HG03103 (cell line): ENCODE data around the gene MED27.

Source experiments
- ATAC-seq: cut with Tn5 transposase; IDR thresholded peaks from one replicate; pipeline ENCODE4 v1.9.1; 2021; ENCODE audit warnings: low read depth; ENCODE audit not compliant: unreplicated experiment

The MED27 gene

DNA sequence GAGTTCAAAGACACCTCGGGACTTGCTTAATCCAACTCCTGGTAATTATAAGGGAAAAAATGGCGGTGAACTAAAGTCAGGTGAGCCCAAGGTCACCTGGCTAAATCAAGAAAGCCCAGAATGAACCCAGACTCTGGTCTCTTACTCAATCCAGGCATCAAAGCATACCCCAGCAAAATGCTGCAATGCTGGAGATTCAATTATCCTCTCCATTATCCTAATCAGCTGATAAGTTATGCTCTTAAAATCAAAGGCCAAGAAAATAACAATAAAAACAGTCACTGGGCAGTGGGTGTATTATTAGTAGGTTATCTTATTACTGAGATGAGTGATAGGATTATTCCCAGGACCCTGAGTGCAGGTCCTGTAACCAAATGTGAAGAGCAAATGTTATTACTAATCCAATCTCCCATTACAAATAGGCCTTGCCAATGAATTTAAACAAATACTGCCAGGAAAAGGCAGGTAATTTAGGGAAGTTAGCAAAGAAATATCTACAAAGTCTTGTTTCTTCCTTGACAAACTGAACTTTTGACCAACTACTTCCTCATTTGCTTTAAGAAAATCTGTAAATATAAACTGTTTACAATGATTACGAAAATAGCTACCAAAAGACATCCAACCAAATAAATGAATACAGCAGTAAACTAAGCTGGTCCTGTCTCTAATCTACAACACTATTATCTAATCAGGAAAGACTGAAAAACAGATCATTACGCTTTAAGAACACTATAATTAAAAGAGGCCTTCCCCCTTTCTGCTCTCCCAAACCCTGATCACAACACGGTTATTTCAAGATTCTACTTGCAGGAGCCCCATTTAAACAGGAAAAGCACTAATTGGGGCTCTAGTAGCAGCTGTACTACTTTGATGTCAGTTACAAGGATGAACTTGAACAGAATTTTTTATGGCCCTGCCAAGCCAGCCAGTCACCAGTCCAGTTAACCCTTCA lies 103.2 kb downstream of the MED27 start:
- ATAC-seq = no peak

GRCh38 chr9:131972889-131973288 lies 106.8 kb downstream of the MED27 start:
- no peak for ATAC-seq

DNA sequence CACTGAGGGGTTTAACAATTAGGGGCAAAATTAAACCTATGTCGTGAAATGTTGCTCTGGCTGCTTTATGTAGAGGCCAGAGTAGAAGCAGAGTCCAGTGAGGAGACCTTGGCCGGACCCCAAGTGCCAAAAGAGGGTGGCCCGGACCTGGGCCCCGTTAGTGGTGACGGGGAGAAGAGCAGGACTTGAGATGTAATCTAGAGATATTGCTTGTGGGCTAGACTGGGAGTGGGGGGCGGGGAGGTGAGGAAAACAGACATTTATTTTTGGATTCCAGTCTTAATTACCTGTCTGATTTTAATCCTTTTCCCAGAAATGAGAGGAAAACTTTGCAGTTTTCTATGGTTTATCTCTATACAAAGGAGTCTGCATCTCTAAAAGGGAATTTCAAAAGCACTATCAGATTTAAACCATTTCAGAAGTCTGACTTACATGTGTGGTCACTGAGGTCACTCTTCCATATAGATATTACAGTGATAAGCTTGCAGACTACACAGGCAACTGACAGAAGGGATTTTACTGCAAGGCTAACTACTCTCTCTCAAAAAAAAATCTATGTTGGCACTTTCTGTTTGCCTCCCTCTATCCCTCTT lies 108.1 kb downstream of the MED27 start:
- ATAC-seq = no peak

DNA sequence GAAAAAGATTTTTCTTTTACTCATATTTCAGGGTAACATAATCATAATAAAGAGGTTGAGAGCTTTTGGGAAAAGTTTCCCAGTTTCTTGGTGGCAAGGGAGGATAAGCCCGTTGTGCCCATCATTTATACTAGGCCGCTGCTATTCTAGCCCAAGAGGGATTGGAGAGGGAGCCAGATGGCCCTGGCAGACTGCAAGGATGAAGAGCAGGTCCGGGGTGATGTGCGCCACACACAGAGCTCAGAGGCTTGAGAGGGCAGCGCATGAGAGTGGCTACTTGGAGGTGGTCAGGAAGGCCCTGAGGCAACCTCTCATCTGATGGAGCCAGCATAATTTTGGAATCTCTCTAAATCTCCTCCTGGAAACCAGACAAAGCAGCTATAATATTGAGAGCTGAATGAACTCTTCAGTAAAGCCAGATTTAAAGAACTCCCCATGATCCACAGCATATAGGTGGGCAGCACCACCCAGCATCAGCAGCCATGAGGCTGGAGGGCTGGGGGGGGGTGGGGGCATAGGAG lies 110.1 kb downstream of the MED27 start:
- ATAC-seq = no peak

GRCh38 chr9:131968632-131969031 lies 111.0 kb downstream of the MED27 start:
- ATAC-seq = no peak

DNA sequence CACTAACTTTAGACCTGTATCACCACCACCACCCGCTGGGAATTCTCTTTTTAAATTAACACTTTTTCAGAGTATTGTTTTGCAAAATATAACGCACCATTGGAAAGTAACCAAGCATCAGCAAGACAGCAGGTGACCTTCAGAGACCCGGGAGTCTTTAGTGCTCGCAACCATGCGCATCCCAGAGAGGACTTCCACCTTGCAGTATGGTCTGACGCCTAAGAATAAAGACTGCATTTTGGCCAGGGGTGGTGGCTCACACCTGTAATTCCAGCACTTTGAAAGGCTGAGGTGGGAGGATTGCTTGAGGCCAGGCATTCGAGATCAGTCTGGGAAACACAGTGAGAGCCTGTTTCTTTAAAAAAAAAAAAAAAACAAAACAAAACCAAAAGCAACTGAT lies 113.8 kb downstream of the MED27 start:
- ATAC-seq = no peak

GRCh38 chr9:131965103-131965502 lies 114.6 kb downstream of the MED27 start:
- ATAC-seq = no peak

- no peak for ATAC-seq
Observed at GRCh38 chr9:131963072-131964030, 116.3 kb downstream of the MED27 start.

DNA sequence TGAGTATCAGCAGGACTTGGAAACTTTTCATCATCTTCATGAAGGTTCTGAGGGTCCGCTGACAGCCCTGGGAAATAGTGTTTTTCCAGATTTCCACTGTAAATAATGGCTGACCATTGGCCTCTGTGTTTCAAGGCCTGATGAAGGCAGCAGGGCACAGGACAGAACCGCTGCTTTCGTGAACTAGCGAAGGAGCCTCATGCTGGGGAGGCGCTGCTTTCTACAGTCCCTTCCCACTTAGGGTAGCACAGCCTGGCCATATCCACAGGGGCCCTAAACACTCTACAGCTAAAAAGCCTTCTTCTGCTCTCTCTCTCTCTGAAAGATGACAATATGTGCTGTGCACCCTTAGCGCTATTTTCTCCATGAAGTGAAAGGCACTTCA lies 118.2 kb downstream of the MED27 start:
- ATAC-seq = no peak

DNA sequence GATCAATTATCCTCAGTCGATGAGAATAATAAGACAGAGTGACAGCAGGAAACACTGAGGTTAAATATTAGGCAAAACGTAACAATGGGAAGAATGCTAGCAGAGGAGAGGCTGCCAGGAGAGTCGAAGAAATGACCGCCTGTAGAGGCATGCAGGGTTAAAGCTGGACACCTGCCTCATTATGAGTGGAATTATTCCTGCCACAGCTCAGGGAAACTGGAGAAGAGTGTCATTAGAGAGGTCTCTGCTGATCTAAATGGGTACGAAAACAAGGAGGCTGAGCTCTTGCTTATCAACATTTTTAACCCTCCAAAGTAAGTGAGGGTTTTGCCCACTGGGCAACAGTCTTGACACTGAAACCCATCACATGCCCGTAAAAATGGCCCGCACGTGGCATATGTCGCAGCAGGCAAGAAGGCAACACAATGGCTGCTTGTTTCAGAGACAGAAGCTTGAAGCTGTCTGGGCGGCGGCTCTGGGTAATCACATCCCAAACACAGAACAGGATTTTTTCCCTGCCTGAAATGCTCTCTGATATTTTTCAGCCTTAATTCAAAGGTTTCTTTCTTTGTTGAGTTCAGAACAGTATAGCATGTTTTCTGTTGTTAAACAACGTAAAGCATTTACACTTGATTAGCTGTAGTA lies 118.7 kb downstream of the MED27 start:
- no peak for ATAC-seq

- no peak for ATAC-seq
Observed at GRCh38 chr9:131960311-131960710, 119.4 kb downstream of the MED27 start.

DNA sequence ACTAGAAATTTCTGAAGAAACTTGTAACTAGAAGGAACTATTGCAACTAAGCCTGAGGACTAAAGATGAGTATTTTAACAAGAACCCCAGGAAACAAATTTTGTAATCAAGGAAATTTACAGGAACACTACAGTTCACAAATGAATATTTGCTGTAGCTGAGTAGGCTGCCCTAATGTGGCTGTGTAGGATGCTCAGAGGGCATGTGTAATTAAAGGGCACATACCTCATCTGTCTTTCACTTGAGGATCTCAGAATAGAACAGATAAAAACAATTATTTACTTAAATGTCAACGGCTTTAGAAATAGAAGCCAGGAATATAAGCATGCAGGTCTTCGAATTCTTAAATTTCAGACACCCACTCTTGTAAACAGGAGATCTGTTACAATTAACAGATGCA lies 119.8 kb downstream of the MED27 start:
- ATAC-seq = no peak

DNA sequence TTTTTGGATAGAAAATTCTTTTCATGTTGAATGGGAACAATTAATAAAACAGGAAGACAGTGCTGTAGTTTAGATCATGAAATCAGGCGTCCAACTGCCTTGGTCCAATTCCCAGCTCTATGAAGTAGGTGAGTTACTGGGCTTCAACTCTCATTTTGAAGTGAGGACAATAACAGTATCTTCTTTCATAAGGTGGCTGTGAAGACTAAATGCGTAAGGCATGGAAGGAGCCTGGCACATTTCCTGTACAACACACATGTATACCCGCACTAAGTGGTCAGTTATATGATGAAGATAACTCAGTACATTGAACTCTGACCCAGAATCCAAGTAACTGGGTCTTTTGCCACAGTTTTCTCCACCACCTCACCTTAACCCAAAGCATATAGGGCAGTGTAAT lies 120.6 kb downstream of the MED27 start:
- ATAC-seq = no peak

GRCh38 chr9:131954299-131954698 lies 125.4 kb downstream of the MED27 start:
- ATAC-seq = no peak

DNA sequence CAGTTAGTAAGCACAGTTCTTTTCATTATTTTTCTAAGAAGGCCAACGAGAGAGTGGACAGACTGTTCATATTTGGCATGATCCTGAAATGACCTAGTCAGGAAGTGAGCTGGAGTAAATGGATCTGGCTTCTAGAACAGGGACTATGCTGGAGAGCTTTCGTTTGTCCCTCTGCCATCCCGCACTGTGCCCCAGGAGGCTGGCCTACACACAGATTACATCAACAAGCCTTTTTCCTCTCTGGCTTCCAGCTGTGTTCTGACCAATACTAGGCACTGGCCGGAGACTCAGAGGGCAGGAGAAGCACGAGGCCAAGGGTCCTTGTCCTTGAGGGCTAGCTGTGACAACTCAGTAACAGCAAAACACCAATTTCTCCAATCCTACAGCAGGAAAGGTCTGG lies 127.8 kb downstream of the MED27 start:
- no peak for ATAC-seq

DNA sequence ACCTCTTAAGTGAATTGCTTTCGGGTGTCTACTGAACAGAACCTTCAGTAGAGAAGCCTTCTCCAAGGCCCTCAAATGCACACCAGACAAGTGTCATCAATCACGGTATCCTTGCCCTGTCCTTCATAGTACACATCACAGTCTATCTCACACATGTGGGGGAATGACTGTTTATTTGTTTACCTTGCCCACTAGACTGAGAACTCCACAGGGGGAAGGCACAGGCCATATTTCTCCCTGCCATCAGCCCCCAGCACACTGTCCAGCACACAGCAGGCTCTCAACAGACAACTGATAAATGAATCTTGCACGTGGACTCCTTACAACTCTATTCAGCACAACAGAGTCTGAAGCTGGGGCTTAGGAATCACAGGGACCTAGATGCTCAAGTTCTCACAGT lies 128.5 kb downstream of the MED27 start:
- no peak for ATAC-seq

DNA sequence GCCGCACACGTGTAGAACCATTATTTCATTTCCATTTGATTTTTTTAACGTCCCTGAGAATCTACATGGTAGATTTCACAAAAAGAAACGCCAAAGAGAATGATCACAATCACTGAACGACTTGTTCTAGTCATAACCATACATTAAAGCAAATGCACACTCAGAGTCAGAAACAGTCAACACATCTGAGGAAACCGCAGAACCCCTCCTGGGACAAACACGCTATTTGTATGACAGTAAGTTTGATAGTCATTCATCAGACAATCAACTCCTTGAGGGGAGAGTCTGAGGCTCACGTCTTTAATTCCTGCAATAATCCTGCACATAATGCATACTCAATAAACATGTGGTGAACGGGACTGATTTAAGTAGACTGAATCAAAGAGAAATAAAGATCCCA lies 129.2 kb downstream of the MED27 start:
- no peak for ATAC-seq

GRCh38 chr9:131946180-131946579 lies 133.5 kb downstream of the MED27 start:
- ATAC-seq = no peak

- ATAC-seq = no peak
Observed at GRCh38 chr9:131943351-131943841, 136.3 kb downstream of the MED27 start.

DNA sequence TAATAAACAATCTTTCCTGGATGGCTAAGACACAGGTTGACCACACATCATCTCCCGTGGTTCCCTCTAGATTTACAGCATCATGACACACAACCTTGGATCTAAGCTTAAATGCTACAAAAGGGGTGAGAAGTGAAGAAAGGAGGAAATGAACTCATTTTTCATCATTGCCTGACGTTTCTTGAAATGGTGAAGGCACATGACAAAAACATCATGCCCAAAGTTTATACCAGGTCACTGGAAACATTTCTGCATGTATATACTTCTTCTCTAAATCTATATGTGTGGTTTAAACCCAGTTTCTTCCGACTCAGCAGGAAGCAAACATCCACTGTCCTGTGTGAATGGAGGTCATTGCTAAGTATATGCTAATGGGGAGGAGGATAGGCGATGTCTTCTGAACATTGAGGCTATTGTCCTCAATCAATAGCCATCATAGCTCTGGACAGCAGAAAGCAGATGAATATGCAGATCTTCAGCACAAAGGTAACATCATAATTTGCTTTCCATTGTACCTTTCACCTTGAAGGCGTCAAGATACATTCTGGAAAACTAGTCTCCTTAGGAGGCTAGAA lies 137.4 kb downstream of the MED27 start:
- ATAC-seq = no peak
